Choroid plexus epithelial cell (primary cell): Measurements from ENCODE around the gene GSN.

Experiments
- DNase-seq: peaks from one replicate; pipeline ENCODE4 v3.0.0-alpha.2; 2010; ENCODE audit warnings: low read depth
- H3K4me3 ChIP-seq: 2 replicates; pipeline ENCODE4 v1.5.1; 2011; ENCODE audit warnings: low read depth, mild to moderate bottlenecking, control low read depth, low read length, moderate library complexity
- TF ChIP-seq, protein P1 (sequence below): conservative IDR thresholded peaks from 2 replicates; pipeline ENCODE4 v1.5.1; 2011; ENCODE audit warnings: low read depth, mild to moderate bottlenecking, control low read depth, inconsistent platforms, low read length, moderate library complexity

GSN gene

DNA sequence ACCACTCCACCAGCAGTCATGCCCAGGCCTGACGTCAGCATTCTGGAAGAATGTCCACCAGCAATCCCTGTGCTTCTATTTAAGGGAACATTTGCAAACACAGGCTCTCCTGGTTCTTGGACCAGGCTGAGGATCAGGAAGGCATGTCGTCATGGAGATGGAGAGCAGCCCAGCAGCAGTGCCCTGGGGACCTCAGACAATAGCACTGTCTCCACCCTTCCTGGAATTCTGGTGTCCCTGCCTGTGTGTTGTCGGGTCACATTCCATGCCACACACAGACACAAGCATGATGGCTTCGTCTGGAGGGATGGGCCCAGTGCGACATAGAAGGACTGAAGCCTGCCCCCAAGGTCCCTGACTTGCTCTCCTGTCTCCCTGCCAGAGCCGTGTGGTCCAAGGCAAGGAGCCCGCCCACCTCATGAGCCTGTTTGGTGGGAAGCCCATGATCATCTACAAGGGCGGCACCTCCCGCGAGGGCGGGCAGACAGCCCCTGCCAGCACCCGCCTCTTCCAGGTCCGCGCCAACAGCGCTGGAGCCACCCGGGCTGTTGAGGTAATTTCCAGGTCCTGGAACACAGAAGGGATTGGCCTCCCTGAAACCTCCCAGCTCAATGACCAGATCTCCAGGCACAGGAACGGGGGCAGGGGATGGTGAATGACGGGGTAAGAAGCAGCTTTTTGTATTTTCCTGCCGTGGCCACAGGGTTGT, 58.3 kb downstream of the GSN start:
- peak; percentile 22 for DNase-seq
- H3K4me3 ChIP-seq = no peak overlapping the region
- TF ChIP-seq, protein P1, sequence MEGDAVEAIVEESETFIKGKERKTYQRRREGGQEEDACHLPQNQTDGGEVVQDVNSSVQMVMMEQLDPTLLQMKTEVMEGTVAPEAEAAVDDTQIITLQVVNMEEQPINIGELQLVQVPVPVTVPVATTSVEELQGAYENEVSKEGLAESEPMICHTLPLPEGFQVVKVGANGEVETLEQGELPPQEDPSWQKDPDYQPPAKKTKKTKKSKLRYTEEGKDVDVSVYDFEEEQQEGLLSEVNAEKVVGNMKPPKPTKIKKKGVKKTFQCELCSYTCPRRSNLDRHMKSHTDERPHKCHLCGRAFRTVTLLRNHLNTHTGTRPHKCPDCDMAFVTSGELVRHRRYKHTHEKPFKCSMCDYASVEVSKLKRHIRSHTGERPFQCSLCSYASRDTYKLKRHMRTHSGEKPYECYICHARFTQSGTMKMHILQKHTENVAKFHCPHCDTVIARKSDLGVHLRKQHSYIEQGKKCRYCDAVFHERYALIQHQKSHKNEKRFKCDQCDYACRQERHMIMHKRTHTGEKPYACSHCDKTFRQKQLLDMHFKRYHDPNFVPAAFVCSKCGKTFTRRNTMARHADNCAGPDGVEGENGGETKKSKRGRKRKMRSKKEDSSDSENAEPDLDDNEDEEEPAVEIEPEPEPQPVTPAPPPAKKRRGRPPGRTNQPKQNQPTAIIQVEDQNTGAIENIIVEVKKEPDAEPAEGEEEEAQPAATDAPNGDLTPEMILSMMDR = no peak

DNA sequence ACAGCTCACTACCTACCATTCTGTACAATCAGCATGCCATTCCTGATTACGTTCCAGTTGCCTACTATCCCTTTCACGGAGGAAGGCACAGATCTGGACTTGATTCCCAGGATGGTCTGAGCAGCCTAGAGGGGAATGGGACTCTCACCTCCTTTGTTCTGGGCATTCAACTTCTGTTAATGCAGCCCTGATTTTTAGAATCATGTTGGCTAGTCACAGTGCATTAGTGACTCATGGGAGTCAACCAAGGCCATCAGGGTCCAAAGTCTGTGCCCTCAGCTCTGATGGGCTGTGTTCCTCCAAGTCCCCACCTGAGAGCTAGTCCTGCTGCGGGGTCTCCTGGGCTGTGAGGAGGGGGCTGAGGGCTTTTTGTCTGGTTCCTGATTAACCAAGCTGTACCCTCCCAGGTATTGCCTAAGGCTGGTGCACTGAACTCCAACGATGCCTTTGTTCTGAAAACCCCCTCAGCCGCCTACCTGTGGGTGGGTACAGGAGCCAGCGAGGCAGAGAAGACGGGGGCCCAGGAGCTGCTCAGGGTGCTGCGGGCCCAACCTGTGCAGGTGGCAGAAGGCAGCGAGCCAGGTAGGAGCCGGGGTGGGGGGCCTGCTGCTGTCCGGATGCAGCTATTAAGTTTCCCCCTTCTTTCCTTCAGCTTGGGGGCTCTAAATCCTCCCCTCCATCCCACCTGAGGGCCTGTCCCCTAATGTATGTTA, 59.1 kb downstream of the GSN start:
- no peak for DNase-seq
- no peak overlapping the region for H3K4me3 ChIP-seq
- TF ChIP-seq, protein P1 = no peak

DNA sequence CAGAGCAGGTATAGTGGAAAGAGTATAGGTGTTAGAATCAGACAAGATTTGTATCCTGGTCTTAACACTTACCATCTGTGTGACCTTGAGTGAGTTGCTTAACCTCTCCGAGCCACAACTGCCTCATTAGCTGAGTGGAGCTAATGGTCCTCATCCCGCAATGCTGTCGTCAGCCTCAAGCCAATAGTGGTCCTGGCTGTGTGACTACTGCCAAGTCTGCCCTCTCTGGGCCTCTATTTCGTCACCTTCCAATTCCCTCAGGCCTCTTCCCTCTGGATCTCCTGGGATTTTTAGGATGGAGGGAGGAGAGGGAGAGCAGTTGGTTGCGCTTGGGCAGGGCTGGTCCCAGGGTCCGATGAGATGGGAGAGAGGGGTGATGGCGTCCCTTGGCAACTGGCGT, 60.5 kb downstream of the GSN start:
- TF ChIP-seq, protein P1 = no peak
- DNase-seq = no peak
- H3K4me3 ChIP-seq = no peak overlapping the region

DNA sequence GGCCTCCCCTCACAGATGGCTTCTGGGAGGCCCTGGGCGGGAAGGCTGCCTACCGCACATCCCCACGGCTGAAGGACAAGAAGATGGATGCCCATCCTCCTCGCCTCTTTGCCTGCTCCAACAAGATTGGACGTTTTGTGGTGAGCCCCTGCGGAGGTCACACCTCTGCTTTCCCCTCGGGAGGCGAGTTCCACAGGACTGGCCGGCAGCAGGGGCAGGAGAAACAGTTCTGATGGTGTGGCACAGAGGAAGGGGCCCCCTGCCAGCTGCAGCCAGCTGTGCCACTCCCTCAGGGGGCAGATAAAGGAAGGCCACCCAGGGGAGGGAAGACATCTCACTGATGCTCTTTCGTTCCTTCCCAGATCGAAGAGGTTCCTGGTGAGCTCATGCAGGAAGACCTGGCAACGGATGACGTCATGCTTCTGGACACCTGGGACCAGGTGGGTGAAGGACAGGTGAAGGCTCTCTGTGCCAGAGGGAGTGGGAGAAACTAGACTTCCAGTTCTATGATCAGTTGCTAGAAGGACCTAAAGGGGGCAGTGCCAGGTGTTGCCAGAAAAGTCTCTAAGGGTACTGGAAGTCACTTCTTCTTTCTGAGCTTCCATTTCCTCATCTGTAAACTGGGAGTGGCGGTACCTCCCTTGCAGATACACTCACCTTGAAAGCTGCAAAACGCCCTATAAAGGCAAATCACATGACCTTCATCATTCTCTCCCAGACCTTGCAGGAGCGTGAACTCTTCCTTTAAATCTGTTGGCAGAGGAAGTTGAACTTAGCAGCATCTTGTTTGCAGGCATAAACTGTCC, 61.1 kb downstream of the GSN start:
- TF ChIP-seq, protein P1 = no peak
- DNase-seq = no peak
- H3K4me3 ChIP-seq = no peak overlapping the region

DNA sequence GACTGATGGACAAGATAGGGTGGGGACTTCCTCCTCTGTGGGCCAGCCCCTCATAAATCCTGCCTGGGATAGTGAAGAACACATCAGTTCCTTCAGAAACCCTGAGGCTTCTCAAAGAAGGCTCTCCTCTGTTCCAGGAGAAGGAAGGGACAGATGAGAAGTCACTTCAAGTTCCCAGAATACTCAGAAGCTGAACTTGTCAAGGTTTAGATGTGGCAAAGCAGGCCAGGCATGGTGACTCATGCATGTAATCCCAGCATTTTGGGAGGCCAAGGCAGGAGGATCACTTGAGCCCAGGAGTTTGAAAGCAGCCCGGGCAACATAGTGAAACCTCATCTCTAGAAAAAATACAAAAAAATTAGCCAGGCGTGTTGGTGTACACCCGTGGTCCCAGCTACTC, 63.6 kb downstream of the GSN start:
- DNase-seq = no peak
- H3K4me3 ChIP-seq = no peak overlapping the region
- TF ChIP-seq, protein P1 = no peak

DNA sequence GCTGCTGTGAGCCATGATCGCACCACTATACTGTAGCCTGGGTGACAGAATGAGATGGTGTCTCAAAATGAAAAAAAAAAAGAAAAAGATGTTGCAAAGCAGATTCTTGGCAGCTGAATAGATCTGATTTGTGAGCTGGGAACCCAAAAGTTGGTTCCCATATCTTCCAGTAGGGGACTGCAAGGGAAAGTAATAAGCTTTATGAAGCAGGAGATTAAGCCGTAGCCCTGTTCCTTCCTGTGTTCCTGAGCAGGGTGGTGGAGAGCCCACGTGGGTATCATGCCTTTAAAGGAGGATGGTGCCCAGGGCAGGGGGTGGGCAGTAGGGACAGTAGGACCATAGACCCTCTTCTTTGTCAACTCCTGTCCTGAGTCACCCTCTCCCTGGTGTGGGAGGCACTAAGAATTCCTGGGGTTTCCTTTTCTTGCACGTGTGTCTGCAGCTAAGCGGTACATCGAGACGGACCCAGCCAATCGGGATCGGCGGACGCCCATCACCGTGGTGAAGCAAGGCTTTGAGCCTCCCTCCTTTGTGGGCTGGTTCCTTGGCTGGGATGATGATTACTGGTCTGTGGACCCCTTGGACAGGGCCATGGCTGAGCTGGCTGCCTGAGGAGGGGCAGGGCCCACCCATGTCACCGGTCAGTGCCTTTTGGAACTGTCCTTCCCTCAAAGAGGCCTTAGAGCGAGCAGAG, 64.2 kb downstream of the GSN start:
- TF ChIP-seq, protein P1 = peak; percentile 58
- DNase-seq = peak; percentile 75
- H3K4me3 ChIP-seq = no peak overlapping the region
